HG02943 (cell line): Measurements from ENCODE around the gene SET.
"Not testable (repeated sequence)": the region's sequence is repeated elsewhere in the genome, so short reads cannot be mapped to it uniquely, and the experiment has no call there.

Experiments
- ATAC-seq: cut with Tn5 transposase; IDR thresholded peaks from one replicate; pipeline ENCODE4 v1.9.1; 2021; ENCODE audit warnings: mild to moderate bottlenecking, low read depth, moderate library complexity; ENCODE audit not compliant: unreplicated experiment

The SET gene

GRCh38 chr9:128688501-128689292, at the start of gene SET:
Gene SET (plus strand): TSS chr9:128689222. CDS start chr9:128689583, 361 bp downstream.
- peak; percentile 53 for ATAC-seq

GRCh38 chr9:128640603-128641002, 48.4 kb upstream of the SET start:
- ATAC-seq: no peak

GRCh38 chr9:128642675-128643245, 46.3 kb upstream of the SET start:
- ATAC-seq: no peak

GRCh38 chr9:128643519-128644300, 45.3 kb upstream of the SET start:
- no peak for ATAC-seq

GRCh38 chr9:128648206-128648605, 40.8 kb upstream of the SET start:
- ATAC-seq: not testable (repeated sequence)

GRCh38 chr9:128651798-128652197, 37.2 kb upstream of the SET start:
- ATAC-seq: no peak

- no peak for ATAC-seq
These were observed 35.1 kb upstream of the SET start for GRCh38 chr9:128653908-128654307.

GRCh38 chr9:128654481-128654880, 34.5 kb upstream of the SET start:
- ATAC-seq: no peak

GRCh38 chr9:128656416-128657343, 32.3 kb upstream of the SET start, which contains the start of gene DYNC2I2:
Gene DYNC2I2 (minus strand): TSS chr9:128656847. CDS start chr9:128656726, 121 bp downstream.
- ATAC-seq: peak; percentile 51

GRCh38 chr9:128657344-128657704, 31.7 kb upstream of the SET start:
- ATAC-seq: no peak

GRCh38 chr9:128657796-128658195, 31.2 kb upstream of the SET start:
- ATAC-seq: no peak

- ATAC-seq: not testable (repeated sequence)
These were observed 22.5 kb upstream of the SET start for GRCh38 chr9:128666481-128666941.

GRCh38 chr9:128669786-128670185, 19.2 kb upstream of the SET start:
- no peak for ATAC-seq

- ATAC-seq: no peak
These were observed 13.6 kb upstream of the SET start for GRCh38 chr9:128675382-128675781.

- ATAC-seq: no peak
These were observed 11.2 kb upstream of the SET start for GRCh38 chr9:128677794-128678193.

GRCh38 chr9:128683340-128684064, 5.5 kb upstream of the SET start:
- no peak for ATAC-seq

GRCh38 chr9:128684065-128684324, 5.0 kb upstream of the SET start:
- no peak for ATAC-seq

- no peak for ATAC-seq
These were observed 4.5 kb upstream of the SET start for GRCh38 chr9:128684325-128685199.
